Muscle layer of duodenum (tissue), 2 donors: ENCODE data around the gene DHX32.

Experiments used
- H3K27ac ChIP-seq: one replicate; pipeline ENCODE4 v1.7.0; 2013; ENCODE audit warnings: mild to moderate bottlenecking, low read length
- H3K27me3 ChIP-seq: one replicate; pipeline ENCODE4 v1.7.0; 2013; ENCODE audit warnings: low read depth, mild to moderate bottlenecking, control low read depth, low read length
- H3K36me3 ChIP-seq, 2 donors: one replicate each; pipeline ENCODE4 v1.7.0; 2013; ENCODE audit warnings: low read length in 2 of 2, control low read depth in 1 of 2, mild to moderate bottlenecking in 1 of 2; ENCODE audit not compliant: insufficient read depth in 2 of 2, control insufficient read depth in 1 of 2
- H3K4me1 ChIP-seq, 2 donors: one replicate each; pipeline ENCODE4 v1.7.0; 2013; ENCODE audit warnings: low read length in 2 of 2, mild to moderate bottlenecking in 2 of 2, control low read depth in 1 of 2, moderate library complexity in 1 of 2; ENCODE audit not compliant: insufficient read depth in 2 of 2, control insufficient read depth in 1 of 2
- H3K4me3 ChIP-seq, 2 donors: one replicate each; pipeline ENCODE4 v1.7.0; 2013; ENCODE audit warnings: low read length in 2 of 2, low read depth in 1 of 2, mild to moderate bottlenecking in 1 of 2
- H3K9me3 ChIP-seq, 2 donors: one replicate each; pipeline ENCODE4 v1.7.0; 2013; ENCODE audit warnings: low read length in 2 of 2, control low read depth in 1 of 2, mild to moderate bottlenecking in 1 of 2; ENCODE audit not compliant: control insufficient read depth in 1 of 2
- donor health status: healthy.

The DHX32 gene

DNA sequence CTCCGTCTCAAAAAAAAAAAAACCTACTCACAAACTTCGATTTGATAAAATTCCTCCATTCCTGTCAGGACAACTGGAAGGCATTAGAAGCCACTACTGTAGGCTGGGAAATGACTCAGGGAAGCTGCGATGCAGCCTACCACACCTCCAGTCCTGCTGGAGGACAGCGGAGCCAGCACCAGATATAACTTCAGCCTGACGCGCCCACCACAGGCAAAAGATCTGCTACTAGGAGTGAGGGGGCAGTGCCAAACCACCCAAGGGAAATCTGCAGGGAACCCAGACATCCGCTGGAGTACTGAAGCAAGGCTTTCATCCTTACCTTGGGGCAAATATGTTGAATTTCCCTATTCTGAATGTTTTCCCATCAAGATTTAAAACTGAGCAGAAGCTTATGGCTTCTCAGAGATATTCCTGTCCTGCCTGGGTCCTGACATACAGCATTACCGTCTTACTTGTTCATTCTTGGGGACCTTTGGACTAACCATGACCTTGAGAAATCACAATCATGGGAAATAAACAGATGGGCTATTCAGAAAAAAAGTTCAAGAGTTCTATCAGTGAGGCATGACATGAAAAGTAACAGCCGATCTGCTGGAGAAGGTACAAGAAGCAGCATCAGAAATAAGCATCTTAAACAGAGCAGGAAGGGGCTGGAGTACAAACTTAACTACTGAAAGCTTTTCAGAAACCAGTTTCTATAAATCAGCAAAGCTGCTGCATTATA, 37.3 kb downstream of the DHX32 start:
- peaks cover 50 to 53% of the 10 kb centered on the region in 2 donors for H3K36me3 ChIP-seq
- H3K4me3 ChIP-seq: no peak overlapping the region
- no peaks in the 10 kb centered on the region for H3K9me3 ChIP-seq
- H3K4me1 ChIP-seq: peaks cover 0 to 9% of the 10 kb centered on the region in 2 donors
- no peaks in the 10 kb centered on the region for H3K27me3 ChIP-seq
- H3K27ac ChIP-seq: no peak overlapping the region

- H3K9me3 ChIP-seq: no peaks in the 10 kb centered on the region
- no peaks in the 10 kb centered on the region for H3K27me3 ChIP-seq
- H3K4me3 ChIP-seq: no peak overlapping the region
- peaks cover 0 to 9% of the 10 kb centered on the region in 2 donors for H3K4me1 ChIP-seq
- H3K27ac ChIP-seq: no peak overlapping the region
- H3K36me3 ChIP-seq: peaks cover 67 to 70% of the 10 kb centered on the region in 2 donors
Measured at GRCh38 chr10:125840955-125841354, 40.1 kb downstream of the DHX32 start.

DNA sequence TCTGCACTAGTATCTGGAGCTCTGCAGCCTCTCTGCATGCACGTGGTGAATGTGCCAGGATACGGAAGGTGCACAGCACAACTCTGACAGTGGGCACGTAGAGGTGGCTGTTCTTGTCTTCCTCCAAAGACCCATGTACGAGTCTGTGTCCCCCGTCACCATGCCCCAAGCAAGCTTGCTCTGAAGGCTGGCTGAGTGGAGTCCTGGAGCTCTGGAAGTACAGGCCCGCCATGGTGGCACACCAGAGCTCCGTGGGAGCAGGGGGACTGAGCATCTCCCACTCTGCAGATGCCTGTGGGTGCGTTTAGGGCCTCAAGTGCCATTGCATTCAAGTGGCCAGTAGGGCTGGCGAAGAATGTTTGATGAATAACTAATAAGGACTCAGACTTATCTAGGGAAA, 40.7 kb downstream of the DHX32 start:
- H3K27me3 ChIP-seq: no peaks in the 10 kb centered on the region
- H3K27ac ChIP-seq: no peak overlapping the region
- no peaks in the 10 kb centered on the region for H3K9me3 ChIP-seq
- H3K4me1 ChIP-seq: peaks cover 0 to 9% of the 10 kb centered on the region in 2 donors
- peaks cover 70 to 71% of the 10 kb centered on the region in 2 donors for H3K36me3 ChIP-seq
- no peak overlapping the region for H3K4me3 ChIP-seq

- Histone ChIP-seq H3K9me3 (no peaks in the 10 kb centered on the region), H3K4me3 (no peak overlapping the region), H3K4me1 (no peaks in the 10 kb centered on the region), H3K36me3 (peaks cover 73 to 74% of the 10 kb centered on the region in 2 donors), H3K27me3 (no peaks in the 10 kb centered on the region), H3K27ac (no peak overlapping the region)
Measured at GRCh38 chr10:125838802-125839575, 42.1 kb downstream of the DHX32 start.

GRCh38 chr10:125836746-125837145, 44.3 kb downstream of the DHX32 start:
- no peaks in the 10 kb centered on the region for H3K27me3 ChIP-seq
- H3K27ac ChIP-seq: no peak overlapping the region
- no peaks in the 10 kb centered on the region for H3K9me3 ChIP-seq
- peaks cover 67 to 86% of the 10 kb centered on the region in 2 donors for H3K36me3 ChIP-seq
- no peak overlapping the region for H3K4me3 ChIP-seq
- H3K4me1 ChIP-seq: no peaks in the 10 kb centered on the region

DNA sequence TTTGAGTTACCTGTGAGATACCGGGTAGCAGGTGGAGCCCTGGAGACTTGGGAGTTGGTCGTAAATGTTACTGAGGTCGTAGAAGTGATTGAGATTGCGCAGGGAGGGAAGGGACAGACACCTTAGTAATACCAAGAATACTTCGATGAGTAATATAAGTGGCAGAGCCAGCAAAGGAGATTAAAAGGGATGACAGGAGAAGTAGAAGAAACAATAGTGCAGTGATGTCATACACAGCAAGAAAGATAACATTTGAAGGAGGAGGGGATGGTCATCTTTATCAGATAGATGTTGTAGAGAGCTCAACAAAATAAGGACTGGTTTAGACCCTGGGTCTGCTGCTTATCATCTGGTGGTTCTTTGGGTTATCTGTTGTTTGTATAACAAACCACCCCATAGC, 52.8 kb downstream of the DHX32 start:
- Histone ChIP-seq H3K9me3 (no peaks in the 10 kb centered on the region), H3K4me1 (peaks cover 14 to 21% of the 10 kb centered on the region in 2 donors), H3K36me3 (peaks cover 52 to 61% of the 10 kb centered on the region in 2 donors), H3K27ac (no peak overlapping the region), H3K27me3 (no peaks in the 10 kb centered on the region), H3K4me3 (no peak overlapping the region)

DNA sequence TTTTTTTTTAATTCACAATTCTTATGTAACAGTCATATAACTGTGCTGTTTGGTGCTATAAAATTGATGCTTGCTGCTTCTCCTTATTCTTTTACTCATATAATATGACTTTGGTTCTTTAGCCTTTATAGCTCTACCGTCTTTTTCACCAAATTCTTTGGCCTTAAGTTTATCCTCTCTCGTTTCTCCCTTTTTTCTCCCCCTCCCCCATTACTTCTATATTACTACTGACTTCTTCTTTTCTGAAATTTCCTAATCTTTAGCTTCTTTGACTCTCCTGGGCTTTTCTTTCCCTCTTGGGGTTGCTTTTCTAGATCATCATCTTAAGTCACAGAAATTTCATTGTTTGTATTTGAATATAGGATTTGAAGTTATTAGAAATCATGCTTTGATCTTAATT, 54.0 kb downstream of the DHX32 start:
- Histone ChIP-seq H3K36me3 (peaks cover 50 to 52% of the 10 kb centered on the region in 2 donors), H3K27me3 (no peaks in the 10 kb centered on the region), H3K27ac (no peak overlapping the region), H3K9me3 (no peaks in the 10 kb centered on the region), H3K4me3 (no peak overlapping the region), H3K4me1 (peaks cover 14 to 24% of the 10 kb centered on the region in 2 donors)

- Histone ChIP-seq H3K27ac (peak overlapping the region; percentile 96), H3K9me3 (no peaks in the 10 kb centered on the region), H3K27me3 (no peaks in the 10 kb centered on the region), H3K4me1 (peaks cover 25 to 35% of the 10 kb centered on the region in 2 donors), H3K36me3 (peaks cover 29 to 31% of the 10 kb centered on the region in 2 donors), H3K4me3 (peak overlapping the region; percentile 100)
Measured at GRCh38 chr10:125824736-125825135, 56.4 kb downstream of the DHX32 start.

DNA sequence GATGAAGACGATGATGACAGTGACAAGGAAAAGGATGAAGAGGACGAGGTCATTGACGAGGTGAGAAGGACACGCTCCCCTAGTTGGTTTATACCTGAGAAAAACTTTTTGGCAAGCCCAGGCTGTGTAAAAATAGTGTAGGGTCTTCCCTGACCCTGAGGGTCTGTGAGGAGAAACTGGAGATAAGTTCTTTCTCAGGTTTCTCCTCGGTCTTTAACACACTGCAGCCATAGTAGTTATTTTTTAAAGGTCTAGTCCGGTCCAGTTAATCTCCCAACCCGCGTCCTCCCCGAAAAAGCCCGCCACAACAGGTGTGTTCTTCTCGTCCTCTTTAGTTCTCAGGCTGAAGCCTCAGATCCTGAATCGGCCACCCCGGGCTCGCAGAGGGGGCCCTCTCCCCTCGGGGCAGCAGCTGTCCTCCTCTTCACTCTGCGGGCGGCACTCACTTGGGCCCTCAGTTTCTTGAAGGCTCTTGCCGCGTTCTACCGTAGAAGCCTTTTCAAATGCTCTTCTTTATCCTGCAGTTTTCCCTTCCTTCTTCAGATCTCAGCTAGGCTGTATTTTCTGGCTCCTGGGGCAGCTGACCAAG, 57.3 kb downstream of the DHX32 start:
- Histone ChIP-seq H3K9me3 (no peaks in the 10 kb centered on the region), H3K4me1 (peaks cover 25 to 35% of the 10 kb centered on the region in 2 donors), H3K27ac (peak overlapping the region; percentile 96), H3K27me3 (no peaks in the 10 kb centered on the region), H3K4me3 (peak overlapping the region; percentile 100), H3K36me3 (peaks cover 20 to 22% of the 10 kb centered on the region in 2 donors)

GRCh38 chr10:125822878-125823662, 58.0 kb downstream of the DHX32 start, which contains the start of the genes BCCIP and UROS:
Gene BCCIP (plus strand): TSS chr10:125823546. CDS start chr10:125823558, 12 bp downstream.
Gene UROS (minus strand): TSS chr10:125823258. CDS start chr10:125816499, 6,759 bp downstream.
- H3K27me3 ChIP-seq: no peaks in the 10 kb centered on the region
- peak within 1 kb of the TSS; percentile 100 for H3K4me3 ChIP-seq
- peaks cover 13 to 15% of the 10 kb centered on the region in 2 donors for H3K36me3 ChIP-seq
- peak within 1 kb of the TSS; percentile 96 for H3K27ac ChIP-seq
- peaks cover 25 to 35% of the 10 kb centered on the region in 2 donors for H3K4me1 ChIP-seq
- H3K9me3 ChIP-seq: no peaks in the 10 kb centered on the region
